DMS79 (cell line): ENCODE data around the gene CAMKK1.
A peak's percentile ranks its signal among the peaks of the same experiment; 100 is the strongest.
"Not testable (repeated sequence)": the region's sequence is repeated elsewhere in the genome, so short reads cannot be mapped to it uniquely, and the experiment has no call there.

Experiments used
- DNase-seq: peaks from one replicate; lab custom pipeline; 2025; lab: John Stamatoyannopoulos, UW

The CAMKK1 gene

DNA sequence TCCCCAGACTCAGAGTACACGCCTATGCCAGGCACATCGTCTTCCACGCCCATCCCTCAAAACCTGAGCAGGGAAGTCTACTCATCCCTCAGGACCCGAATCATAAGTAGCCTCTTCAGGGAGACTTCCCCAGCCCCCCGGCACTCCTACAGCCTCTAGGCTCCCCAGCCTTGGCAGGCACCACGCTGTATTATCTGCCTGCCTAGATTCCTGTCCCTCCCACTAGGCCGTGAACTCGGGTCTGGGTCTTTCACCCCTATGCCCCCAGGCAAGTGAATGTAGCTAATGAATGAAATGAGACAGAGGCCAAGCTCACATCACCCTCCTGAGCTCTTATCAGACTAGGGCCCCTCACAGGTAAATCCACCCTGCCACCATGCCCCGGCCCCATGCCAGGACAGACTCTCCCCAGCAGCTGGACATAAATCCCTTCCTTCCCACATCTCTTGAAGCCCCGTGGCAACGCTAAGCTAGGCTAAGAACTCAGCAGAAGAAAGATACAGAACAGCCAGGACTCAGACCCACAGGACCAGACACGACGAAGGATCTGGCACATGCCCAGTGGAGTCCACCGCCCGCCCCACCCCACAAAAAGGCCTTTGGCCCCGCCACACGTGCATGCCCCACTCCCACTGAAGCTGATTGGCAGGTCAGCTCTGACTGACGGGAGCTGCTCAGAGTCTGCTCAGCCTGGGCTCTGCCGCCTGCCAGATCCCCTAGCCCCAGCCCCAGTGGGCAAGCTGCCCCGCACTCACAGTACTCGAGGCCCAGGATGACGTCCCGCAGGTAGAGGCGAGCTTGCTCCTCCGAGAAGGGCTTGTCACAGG, 13.0 kb downstream of the CAMKK1 start:
- DNase-seq: no peak

DNA sequence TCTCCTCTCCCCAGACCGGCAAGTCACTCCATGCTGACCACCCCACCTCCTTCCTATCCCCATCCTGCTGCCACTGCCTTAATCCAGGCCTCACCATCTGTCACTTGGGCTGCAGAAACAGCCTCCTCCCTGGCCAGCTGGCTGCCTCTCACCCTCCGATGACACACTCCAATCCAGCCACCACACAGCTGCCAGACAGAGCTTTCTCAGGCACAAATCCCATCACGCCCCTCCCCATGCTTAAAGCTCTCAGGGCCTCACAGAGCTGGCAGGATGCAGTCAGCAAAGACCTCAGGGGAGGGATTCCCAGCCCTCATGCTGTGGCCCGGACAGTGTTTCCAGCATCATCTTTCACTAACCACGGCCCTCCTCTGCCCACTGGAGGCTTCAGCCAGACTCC, 13.7 kb downstream of the CAMKK1 start:
- peak; percentile 45 for DNase-seq

DNA sequence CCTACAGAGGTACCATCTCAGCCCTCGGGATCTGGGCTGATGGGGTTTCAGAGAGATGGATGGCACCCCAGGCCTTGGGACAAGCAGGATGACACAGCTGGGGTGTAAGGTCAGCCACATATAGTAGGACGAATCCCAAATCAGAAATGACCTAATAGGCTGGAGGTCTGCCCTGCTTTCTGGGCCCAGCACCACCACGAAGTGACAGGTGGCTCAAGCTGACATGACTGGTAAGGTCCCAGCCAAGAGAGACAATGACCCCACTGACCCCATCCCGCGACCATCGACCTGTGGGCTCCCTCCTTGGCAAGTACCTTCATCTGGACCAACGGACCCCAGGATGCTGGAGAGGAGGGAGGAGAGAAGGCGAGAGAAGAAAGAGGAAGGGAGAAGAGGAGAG, 15.6 kb downstream of the CAMKK1 start:
- DNase-seq: no peak

DNA sequence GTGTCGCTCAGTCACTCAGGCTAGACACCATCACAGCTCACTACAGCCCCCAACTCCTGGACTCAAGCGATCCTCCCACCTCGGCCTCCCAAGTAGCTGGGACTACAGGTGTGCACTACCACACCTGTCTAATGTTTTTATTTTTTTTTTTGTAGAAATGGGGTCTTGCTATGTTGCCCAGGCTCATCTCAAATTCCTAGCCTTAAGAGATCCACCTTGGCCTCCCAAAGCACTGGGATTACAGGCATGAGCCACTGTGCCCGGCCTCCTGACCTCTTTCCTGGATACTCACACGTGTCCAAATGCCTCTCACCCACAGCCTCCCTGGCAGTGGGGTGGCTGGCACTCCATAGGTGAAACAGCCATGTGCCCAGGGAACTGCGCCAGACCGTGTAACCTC, 17.5 kb downstream of the CAMKK1 start:
- no peak for DNase-seq

DNA sequence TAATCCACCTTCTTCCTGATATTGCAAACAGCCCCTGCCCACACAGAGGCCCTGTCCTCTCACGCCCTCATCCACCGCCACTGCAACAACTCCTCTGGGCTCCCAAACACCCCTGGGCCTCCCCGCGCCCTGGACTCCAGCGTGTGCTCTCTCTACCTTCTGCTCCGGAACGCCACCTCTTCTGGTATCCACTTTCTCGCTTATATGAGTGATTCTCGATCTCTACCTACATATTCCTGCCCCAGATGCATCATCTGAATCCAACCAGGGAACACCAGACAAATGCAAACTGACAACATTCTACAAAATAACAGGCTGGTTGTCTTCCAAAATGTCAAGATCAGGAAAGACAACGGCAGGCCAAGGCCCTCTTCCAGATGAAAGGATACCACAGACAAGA, 19.0 kb downstream of the CAMKK1 start:
- no peak for DNase-seq

DNA sequence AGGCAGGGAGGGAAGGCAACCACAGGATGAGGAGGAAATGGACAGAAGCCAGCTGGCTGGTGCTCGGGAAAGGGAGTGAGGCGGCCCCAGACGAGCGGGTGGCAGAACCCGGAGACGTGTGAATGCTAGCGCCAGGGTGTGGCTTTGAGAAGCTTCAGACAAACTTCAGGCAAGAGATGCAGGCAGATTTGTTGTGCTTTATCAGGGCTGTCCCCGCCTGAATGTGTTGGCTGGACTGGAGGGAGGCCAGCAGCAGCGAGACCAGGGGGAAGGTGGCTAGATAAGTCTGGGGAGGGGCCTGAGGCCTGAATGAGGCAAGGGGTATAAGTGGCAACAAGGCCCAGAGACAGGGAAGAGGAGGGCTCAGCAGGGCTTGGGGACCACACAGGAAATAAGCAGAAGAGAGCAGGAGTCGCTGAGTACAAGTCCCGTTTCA, 22.0 kb downstream of the CAMKK1 start:
- DNase-seq: no peak

DNA sequence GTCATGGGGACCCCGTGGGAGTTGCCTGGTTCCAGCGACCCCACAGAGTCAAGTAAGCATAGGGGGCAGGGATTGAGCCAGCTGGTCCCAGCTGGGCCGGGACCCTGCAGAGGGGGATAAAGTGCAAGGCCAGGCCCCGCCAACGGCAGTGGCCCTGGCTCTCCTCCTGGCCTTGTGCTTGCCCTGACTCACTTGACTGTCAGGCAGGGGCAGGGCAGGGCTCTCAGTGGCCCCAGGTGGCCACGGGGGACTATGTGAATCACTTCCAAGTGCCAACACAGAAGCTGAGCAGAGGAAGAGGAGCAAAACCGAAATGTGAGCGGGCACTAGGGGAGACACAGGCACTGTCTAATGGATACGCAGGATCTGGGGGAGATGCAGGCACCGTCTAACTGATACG, 25.2 kb downstream of the CAMKK1 start:
- DNase-seq: no peak

DNA sequence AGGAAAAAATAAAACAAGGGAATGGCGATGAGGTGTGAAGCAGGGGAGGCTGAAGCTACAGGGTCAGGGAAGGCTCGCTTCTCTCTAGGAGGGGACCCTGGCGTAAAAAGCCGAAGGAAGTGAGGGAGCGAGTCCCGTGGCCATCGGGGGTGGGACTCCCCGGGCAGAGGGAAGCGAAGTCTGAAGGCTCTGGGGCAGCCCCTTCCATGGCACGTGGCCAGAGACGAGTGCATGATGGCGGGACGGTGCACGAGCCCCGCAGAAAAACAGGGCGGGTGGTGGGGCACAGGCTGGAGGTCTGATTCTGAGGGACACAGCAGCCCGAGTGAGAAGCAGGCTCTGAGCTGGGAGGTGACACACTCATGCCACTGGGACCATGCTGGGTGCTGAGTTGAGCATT, 25.7 kb downstream of the CAMKK1 start:
- no peak for DNase-seq

DNA sequence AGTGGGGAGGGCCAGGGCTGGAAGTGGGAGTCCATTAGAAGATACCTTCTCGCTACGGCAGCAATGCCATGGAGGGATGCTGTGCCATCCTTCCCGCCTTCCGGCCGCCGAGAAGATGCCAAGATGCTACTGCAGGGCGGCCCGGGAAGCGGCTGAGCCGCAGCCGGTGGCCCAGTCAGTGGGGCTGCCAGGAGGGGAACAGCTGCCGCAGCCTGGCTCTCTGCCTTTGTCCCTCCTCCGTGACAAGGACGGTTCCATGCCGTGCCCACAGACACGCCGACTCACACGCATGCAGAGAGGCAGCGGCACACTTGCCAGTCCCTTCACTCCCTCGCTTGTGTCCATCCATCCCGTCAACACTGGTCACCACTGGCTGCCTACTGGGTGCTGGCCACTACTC, 26.6 kb downstream of the CAMKK1 start:
- DNase-seq: no peak

DNA sequence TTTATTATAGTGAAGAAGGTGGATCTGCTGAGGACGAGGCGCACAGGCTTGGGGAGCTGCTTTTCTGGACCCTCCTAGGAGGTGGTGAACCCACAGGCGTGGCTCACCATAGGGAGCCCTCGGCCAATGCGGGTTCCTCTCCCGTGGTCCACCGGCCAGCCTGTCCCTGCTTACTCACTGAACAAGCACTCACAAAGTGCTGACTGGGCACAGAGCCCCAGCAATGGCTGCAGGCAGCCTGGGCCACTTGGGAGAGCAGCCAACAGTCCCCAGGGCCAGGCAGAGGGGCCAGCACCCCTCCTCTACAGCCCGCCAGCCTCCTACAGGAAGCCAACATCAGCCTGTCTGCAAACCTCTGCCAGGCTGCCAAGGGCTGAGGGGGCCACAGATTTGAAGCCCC, 27.7 kb downstream of the CAMKK1 start:
- no peak for DNase-seq

DNA sequence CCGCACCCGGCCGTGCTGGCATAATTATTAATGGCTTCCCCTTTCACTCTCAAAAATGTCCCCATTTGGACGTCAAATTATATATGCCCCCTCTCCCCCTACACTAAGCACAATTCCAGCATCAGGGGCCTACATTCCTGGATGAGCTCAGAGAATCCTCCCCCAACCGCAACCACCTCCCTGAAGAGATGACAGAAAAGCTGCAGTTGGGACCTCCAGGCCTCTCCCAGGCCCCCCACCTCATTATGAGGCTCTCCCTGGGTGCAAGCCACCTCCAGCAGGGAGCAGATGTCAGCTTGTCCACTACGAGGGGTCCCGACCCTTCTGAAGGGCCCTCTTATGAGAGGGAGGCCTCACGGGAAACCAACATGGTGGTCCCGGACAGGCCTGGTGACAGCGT, 28.3 kb downstream of the CAMKK1 start:
- DNase-seq: no peak

DNA sequence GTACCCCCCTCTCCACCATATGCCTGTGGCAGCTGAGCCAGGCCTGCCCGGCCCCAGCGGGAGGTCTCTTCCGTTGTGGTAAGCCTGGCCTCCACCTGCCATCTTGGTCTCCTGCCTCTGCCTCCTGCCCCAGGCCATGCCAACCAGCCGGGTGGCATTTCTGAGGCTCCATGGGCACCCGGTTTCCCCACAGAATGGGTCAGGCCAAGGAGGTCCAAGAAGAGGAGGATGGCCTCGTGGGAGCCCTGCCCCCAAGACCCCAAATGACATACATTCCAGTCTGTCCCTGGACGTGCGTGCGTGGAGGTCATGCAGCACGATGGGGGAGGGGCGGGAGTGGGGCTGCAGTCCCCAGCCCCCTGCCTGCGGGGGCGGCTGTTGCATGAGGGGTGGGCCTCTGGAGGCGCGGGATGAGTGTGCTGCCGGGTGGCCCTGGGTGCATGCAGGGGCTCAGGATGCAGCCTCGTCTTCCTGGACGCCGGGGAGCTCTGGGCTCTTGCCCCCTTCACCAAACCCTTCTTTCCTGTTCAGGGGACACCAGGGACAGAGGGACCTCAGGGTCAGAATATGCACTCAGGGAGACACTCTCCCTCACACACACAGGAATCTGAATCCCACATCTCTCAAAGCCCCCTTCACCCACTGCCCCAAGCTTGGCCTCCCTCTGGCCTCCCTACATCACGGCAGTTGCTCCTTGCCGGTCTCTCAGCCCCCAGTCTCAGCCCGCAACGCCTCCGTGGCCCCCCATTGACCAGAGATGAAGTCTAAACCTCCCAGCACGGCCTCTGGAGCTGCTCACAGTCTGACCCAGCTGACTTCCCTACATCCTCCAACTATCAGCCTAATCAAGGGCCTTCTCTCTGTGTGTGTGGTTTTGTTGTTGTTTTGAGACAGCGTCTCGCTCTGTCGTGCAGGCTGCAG, 30.8 kb downstream of the CAMKK1 start:
- DNase-seq: no peak

DNA sequence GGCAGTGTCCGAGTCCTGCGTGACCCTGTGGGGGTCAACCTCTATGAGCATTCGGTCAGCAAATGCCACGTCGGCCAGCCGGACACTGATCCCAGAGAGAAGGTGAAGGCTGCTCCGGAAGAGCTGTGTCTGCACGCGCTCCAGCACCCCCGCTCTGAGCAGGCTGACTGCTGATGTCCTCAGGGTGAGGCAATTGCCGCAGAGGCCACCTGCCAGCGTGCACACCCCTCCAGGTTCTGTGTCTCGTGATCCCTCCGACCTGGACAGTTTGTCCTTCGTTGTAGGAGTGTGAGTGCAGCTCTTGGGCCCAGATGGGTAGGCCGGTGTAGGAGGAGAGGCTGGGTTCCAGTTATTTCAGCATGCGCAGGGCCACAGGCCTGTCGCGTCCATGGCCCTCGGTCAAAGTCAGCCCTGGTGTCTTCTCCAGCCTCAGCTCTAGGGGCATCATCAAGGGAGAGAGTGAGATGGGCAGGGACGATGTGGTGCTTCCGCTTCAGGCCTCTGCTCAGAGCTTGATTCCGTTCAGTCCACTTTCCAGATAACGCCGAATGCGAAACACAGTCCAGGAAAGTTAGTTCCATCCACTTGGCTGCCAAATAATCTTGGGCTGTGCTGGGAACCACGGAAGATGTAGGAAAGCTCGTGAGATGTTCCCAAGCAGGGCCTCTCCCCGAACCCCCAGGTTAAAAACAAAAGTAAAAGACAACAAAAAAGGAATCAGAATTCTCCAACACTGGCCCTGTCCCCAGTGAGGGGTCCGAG, 31.7 kb downstream of the CAMKK1 start:
- no peak for DNase-seq

DNA sequence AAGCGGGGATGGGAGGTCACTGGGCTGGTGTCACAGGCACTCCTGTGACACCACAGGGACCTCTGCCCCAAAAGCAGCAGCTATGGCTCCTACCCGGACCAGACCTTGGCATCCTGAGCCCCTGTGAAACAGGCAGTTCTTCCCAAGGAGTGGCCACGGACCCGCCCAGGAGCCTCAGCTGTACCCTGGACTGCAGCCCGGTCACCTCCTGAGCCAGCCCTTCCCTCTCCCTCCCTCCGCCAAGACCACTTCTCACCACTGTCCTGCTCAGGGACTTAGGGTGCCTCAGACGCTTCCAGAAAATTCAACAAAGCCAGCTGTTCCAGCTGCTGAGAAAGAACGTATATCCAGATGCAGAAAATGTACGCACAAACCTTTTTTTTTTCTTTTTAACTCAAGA, 32.9 kb downstream of the CAMKK1 start:
- no peak for DNase-seq

DNA sequence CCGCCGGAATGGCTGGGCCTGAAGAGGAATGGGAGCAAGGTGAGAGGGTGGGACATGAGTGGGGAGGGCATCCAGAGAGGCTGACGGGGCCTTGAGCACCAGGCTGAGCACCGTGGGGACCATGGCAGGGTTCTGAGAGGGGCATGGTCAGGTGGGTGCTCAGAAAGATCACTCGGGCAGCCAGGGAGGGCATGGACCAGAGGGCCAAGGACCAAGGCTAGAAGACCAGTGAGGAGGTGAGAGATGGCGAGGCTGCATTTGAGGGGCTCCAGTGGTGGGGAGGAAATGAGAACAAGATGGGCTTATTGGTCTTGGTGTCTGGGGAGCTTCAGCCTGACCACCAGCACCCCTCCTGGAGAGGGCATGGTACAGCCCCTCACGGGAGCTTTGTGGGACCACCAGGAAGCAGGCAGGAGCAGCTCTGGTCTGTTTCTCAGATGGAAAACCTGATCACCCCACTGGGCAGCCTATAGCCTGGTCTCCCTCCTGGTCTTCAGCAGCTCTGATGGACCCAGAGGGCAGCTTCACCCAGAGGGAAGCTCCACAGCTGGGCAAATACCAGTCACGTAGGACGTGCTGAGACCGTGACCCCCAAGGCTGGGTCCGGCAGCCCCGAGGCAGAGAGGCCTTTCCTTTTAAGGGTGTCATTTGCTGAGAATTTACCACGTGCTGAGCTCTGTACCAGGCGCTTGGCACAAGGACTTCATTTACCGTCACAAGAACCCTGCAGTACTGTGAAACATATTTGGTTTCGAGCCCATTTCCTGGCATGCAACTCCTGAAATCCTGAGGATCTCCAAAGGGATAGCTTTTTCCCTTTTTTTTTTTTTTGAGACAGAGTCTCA, 35.4 kb downstream of the CAMKK1 start:
- no peak for DNase-seq

DNA sequence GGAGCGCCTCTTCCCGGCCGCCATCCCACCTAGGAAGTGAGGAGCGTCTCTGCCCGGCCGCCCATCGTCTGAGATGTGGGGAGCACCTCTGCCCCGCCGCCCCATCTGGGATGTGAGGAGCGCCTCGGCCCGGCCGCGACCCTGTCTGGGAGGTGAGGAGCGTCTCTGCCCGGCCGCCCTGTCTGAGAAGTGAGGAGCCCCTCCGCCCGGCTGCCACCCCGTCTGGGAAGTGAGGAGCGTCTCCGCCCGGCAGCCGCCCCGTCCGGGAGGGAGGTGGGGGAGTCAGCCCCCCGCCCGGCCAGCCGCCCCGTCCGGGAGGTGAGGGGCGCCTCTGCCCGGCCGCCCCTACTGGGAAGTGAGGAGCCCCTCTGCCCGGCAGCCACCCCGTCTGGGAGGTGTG, 38.6 kb downstream of the CAMKK1 start:
- DNase-seq: not testable (repeated sequence)

DNA sequence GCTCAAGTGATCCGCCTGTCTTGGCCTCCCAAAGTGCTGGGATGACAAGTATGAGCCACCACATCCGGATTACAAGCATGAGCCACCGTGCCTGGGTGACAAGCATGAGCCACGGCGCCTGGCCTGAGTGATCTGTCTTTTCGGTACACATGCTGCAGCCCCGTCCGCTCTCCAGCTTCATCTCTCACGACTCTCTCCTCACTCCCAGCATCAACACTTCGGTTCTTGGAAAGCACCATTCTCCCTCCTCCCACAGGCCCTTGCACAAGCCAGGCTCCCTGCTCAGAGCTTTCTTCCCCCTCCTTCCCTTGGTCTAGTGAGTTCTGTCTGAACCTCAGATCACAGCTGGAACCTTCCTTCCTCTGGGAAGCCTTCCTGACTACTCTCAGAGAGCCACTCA, 40.3 kb downstream of the CAMKK1 start:
- DNase-seq: no peak

DNA sequence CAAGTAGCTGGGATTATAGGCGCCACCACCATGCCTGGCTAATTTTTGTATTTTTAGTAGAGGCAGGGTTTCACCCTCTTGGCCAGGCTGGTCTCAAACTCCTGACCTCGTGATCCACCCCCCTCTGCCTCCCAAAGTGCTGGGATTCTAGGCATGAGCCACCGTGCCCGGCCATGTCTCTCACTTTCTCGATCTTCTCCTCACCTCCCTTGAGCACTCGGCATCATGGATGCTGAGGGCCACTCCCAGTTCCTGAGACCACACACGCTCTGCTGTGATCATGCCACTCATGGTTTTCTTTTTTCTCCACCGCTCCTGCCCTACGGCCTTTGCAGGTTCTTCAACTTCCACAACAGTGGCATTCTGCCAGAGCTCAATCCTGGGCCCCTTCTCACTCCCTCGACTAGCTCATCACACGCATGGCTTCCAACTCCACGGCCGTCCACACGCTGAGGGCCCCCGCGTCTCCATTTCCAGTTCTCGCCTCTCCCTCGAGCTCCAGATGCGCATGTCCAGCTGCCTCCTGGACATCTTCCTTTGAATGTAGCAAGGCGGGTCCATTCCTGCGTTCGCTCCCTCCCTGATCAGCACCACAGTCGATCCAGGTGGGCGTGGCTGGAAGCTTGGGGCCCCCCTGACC, 41.3 kb downstream of the CAMKK1 start:
- DNase-seq: peak; percentile 30

DNA sequence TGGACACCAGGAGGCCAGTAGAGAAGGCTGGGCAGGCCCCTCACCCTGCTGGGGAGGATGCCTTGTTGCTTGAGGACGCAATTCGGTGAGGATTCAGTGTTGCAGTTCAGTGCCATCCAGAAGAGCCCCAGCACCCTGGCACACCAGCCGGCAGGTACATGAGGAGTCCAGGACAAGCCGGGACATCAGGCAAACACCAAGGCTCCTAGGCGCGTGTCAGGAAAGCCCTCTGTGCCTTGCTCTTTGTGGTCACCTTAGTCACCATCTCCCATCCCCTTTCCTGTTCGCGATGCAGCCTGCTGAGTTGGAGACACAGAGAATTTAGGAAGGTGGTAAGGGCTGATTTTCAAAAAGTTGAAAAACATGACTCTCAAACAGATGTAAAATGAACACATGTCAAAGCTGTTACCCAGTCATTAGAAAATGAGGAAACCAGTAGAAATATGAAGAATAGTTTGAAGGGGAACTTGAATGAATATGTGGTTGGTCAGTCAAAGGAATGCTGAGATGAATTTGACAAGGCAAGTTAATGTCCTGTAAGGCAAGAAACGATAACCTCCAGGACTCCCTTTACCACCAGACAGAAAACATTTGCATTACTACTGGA, 44.5 kb downstream of the CAMKK1 start:
- DNase-seq: no peak

DNA sequence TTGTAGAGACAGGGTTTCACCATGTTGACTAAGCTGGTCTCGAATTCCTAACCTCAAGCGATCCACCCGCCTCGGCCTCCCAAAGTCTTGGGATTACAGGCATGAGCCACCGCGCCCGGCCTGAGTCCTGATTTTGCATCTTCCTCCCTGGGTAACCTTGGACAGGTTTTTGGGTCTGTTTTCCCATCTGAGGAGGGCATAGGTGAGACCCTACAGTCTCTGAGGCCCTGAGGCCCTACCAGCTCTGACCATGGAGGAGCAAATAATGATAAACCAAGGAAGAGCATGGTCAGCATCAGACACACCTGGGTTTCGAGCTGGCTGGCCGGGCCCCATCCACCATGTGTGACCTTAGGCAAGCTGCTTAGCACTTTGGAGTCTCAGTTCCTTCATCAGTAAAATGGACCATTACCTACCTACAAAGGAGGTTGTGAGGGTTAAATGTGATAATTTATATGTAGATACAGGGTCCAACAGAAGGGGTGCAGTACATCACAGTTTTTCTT, 45.6 kb downstream of the CAMKK1 start:
- DNase-seq: no peak
